GM18526 (cell line): Measurements from ENCODE around the gene POPDC3.

ENCODE experiments used
- POLR2A ChIP-seq: IDR thresholded peaks from 3 replicates; pipeline ENCODE4 v1.6.1; 2011; ENCODE audit not compliant: insufficient read length; ENCODE audit errors: extremely low read depth

Gene POPDC3

DNA sequence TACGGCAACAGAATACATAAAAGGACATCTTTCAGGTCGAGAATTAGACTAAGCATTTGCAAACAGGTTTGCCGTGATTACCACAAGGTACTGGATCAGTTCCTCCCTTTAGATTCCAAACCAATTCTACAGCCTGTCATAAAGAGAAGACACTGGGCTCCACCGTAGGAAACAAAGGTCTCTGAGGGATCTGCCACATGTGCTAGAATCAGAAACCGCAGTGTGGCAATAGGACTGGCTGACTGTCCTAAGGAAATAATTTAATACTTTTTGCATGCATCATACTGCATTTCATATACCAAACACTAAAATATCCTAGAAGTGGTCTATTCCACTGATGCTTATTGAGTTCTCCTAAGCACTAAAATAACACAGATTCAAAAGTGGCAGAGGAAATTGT lies 59.2 kb downstream of the POPDC3 start:
- no peak for TF ChIP-seq POLR2A

DNA sequence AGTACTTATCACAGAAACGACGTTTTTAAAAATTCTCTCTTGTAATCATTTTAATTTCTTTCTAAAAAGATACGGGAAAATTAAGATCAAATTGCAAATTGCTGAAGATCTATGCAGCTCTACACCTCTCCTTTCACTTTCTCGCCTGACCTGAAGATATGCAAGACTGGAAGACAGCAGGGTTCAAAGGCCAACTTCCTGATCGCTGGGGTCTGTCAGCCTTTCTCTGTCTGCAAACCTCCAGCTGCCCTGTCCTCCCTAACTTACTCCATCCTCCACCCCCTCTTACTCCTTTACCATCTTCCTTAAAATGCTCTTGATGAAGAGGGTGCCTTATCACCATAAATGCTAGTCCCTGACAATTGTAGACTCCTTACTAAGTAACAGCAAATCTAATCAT lies 63.7 kb downstream of the POPDC3 start:
- TF ChIP-seq POLR2A: no peak

DNA sequence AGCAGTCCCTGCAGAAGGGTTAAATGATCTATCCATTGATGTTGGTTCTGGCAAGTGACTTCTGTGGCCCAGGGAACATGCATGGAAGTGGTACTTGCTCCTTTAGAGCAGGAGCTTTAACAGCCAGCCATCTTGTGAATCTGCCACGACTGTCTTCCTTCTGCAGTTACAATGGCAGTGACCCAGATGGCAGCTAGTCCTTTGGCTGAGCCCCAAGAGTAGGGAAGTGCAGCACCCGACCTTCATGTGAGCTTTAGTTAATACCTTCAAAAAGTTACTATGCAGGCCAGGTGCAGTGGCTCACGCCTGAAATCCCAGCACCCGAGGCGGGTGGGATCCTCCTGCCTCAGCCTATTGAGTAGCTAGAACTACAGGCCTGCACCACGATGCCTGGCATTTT lies 66.4 kb downstream of the POPDC3 start:
- TF ChIP-seq POLR2A: no peak

DNA sequence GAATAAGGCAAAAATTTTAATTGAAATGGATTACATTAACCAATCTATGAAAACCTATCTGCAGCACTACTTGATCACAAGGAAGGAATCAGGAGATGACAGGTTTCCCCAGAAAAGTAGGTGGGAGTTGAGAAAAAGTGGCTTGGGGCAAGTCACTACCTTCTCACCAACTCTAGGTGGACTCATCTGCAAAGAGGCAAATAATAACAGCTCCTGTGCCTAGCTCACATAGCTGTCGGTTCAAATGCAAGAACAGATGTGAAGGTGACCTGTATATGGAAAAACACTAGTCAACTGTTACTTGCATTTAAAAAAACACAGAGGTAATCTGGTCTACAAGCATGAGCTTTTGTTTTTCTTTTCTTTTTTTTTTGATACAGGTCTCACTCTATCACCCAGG lies 67.2 kb downstream of the POPDC3 start:
- TF ChIP-seq POLR2A: no peak

DNA sequence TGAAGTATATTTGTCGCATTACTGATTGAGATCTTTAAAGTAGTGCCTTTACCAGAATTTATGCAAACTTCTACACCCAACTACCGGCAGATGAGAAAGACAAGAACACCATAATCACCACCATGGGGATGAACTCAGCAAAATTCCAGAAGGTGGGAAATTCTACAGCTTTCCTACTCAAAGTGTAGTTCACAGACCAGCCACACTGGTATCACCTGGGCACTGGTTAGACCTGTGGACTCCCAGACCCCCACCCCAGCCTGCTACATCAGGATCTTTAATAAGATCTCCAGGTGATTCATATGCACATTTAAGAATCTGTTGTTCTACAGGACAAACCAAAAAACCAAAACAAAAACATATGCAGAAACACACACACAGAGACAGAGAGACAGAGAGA lies 67.9 kb downstream of the POPDC3 start:
- no peak for TF ChIP-seq POLR2A

DNA sequence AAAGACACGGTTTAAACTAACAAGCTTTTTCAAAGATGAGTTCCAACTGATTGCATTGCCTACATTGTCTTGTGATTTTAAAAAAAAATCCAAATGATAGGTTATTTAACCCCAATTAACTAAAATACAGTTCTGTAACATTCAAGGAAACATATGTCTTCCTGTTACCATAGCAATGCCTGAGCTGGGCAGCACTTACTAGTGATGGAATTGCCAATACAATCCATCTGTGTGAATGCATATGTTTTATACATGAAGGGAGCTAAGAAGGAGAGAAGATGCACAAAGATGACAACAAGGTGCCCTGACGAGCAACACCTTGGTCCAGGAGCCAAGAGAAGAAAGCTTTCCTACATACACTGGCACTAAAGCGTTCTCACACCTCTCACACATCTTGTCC lies 68.7 kb downstream of the POPDC3 start:
- no peak for TF ChIP-seq POLR2A

DNA sequence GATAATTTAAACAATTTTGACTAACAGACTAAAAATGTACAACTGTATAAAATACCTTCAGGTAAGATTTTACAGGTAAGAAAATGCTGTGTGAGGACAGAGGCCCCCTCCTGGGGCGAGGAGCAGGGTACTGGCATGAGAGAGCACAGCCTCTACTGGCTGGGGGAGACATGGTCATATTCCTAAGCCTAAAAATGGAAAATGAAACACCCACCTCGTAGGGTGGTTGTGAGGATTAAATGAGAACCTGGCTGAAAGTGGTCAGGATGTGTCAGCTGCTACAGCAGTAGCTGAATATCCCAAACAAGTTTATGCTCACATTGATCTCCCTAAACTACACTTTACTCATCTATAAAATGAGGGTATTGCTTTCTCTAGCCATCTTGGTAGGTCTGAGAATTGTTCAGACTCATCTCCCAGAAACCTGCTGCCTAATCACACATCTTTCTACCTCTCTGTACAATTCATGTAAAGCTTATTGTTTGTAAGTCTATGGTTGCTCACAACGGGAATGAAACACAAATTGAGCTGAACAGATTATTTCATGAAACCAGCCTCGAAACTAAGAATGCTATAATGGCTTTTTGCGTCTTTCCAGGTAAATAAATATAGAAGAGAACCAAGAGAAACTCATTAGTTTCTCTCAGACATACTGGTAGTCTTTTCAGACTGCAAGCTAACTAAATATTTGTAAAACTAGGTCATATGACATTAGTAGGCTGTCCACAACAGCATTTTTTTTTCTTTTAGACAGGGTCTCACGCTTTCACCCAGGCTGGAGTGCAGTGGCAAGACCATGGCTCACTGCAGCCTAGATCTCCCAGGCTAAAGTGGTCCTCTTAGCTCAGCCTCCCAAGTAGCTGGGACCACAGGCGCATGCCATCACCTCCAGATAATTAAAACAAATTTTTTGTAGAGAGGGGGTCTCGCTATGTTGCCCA lies 69.6 kb downstream of the POPDC3 start:
- no peak for TF ChIP-seq POLR2A

DNA sequence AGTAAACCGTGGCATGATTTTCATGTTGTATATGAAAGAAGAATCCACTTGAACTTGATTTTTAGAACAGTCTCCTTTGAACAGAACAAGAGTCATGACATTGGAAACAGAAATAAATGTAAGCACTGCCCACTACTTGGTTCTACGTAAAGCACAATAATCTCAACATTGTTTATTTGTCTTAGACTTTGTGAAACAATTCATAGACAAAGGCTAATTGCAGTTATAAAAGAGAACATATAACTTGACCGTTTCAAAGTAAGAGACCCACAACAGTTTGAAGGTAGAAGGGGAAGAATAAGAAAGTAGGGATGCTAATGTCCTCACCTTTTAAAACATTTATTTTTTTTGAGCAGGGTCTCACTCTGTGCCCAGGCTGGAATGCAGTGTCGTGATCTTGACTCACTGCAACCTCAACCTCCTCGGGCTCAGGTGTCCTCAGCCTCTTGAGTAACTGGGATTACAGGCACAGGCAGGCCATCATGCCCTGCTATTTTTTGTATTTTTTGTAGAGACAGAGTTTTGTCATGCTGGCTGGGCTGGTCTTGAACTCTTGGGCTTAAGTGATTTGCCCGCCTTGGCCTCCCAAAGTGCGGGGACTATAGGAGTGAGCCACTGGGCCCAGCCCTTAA lies 71.1 kb downstream of the POPDC3 start:
- TF ChIP-seq POLR2A: no peak
